Measurements from ENCODE around the gene MRPL21.

MRPL21 gene

DNA sequence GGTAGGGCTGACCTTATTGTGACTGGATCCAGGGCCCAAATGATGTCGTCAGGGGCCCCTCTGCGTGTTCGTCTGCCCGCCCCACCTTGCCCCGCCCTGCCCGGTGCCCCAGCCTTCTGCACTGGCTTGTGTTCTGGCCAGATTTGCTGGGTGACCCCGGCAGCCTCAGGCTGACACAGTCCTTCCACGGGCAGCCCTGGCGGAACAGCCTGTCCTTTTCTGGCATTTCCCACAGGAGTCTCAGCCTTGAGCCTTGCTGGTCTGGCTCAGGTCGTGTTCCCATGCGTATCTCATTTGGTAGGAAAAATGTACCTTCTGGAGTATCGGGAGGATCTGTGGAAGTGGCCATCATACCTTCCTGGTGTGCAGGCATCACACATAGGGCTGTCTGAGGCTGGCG, 31.0 kb upstream of the MRPL21 start:
- no peak for DNase-seq

GRCh38 chr11:68934321-68934645, 30.7 kb upstream of the MRPL21 start:
- no peak for DNase-seq

DNA sequence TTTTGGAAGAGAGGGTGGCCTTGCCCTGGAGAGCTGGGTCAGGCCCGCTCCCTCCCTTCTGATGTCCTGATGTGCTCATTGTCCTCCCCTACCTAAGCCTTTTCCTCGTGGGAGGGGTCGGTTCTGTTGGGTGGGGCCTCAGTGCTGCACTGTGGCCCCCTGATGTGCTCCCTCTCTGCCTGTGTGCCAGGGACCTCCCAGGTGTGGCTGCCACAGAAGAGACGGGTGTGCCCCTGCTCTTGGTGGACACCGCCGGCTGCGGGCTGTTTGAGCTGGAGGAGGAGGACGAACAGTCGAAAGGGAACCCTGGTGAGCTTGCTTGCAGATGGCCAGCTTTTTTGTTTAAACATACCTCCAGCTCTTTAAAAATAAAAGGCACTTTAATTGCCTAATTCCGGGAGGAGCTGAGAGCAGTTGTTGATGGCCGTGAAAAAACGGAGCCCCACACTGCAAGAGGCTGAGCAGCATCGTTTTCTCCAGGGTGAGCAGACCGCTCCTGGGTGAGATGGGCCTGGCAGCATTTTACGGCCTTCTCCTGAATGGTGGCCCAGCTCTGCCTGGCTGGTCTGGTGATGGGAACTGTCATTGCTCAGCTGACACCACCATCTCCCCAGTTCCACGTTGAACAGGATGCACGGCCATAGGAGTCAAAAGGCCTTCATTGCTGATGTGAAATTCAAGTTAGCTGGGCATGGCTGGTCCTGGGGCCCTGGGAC, 30.1 kb upstream of the MRPL21 start:
- no peak for DNase-seq

GRCh38 chr11:68932933-68933577, 29.4 kb upstream of the MRPL21 start:
- no peak for DNase-seq

- no peak for DNase-seq
Measured at GRCh38 chr11:68932358-68932757, 28.7 kb upstream of the MRPL21 start.

DNA sequence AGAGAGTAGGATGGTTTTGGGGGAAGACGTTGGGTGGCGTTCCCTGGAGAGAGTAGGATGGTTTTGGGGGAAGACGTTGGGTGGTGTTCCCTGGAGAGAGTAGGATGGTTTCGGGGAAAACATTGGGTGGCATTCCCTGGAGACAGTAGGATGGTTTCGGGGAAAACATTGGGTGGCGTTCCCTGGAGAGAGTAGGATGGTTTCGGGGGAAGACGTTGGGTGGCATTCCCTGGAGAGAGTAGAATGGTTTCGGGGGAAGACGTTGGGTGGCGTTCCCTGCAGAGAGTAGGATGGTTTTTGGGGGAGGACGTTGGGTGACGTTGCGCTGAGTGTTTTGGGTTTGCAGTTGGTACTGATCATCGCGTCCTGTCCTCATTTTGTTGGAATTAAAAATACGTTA, 28.3 kb upstream of the MRPL21 start:
- DNase-seq: no peak

GRCh38 chr11:68930991-68931855, 27.6 kb upstream of the MRPL21 start:
- no peak for DNase-seq

DNA sequence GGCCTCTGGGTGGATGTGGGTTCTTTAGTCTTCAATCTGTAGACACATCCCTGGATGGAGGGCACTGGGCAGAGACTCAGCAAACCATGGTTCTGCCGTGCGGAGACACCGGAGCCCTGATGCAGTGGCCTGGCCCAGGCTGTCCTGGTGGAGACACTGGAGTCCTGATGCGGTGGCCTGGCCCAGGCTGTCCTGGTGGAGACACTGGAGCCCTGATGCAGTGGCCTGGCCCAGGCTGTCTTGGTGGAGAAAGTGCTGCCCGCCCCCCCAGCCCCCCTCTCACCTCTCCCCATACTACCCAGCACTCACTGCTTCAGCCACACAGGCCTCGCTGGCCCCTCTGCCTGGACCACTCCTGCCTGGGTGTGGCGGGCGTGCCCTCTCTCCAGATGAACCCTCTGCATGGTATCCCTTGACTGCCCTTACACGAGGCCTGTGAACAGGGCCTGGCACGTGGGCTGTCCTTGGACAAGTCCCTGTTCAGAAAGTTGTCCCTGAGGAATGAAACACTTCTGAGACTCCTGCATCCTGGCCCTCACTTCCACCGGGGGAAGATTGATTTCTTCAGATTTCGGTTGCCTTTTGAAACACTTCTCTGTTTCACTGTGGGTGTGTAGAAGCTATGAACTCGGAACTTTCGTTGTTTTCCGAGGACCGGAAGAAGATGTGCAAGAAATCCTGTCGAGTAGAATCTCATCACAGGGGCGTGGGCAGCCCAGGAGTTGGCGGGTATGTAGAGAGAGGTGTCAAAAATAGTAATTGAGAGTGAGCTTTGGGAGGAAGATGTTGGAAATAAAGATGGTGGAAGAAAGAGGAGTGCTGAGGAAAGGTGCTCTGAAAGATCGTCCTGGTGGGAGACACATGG, 26.3 kb upstream of the MRPL21 start:
- DNase-seq: no peak

DNA sequence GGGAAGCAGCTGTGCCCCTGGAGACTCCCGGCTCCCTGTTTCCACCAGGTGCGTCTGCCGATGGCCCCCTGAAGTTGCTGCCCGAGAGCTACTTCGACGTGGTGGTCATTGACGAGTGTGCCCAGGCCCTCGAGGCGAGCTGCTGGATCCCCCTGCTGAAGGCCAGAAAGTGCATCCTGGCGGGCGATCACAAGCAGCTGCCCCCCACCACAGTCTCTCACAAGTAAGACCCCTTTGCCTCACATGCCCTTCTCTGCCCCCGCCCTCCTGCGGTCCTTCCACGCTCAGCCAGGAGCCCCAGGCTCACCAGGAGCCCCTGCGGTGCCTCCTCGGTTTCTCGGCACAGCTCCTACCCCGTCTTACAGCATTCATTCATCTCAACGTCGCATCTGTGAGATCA, 25.5 kb upstream of the MRPL21 start:
- DNase-seq: no peak

DNA sequence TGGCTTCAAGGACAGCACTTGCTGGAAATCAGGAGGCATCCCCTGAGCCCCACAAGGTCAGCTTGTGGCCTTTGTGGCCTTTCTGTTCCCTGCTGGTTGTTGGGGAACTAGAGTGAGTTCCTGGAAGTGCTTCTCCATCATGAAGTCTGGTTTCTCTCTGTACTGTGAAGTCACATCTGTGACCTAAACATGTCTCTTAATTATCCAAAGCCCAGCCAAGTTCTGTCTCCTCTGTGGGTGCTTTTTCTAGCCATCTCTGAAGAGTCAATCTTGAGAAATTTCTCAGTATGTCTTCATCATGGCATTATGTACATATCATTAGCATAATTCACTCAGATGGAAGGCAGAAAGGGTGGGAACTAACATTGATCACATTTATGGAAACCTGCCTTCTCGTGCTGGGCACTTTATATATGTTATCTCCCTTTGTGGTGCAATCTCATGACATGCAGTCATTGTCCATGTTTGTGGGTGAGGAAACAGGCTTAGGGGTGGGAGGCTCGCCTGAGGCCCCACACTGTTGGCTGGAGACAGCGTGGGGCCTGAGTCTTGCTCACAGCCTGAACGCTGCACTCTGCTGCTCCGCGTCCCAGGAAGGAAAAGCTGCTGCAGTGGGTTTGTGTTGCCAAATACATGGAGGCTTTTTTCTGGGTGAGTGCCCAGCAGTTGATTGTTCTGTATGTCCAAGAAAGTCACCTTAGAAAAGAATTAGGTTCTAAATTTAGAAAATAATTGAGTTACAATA, 24.7 kb upstream of the MRPL21 start:
- DNase-seq: no peak

DNA sequence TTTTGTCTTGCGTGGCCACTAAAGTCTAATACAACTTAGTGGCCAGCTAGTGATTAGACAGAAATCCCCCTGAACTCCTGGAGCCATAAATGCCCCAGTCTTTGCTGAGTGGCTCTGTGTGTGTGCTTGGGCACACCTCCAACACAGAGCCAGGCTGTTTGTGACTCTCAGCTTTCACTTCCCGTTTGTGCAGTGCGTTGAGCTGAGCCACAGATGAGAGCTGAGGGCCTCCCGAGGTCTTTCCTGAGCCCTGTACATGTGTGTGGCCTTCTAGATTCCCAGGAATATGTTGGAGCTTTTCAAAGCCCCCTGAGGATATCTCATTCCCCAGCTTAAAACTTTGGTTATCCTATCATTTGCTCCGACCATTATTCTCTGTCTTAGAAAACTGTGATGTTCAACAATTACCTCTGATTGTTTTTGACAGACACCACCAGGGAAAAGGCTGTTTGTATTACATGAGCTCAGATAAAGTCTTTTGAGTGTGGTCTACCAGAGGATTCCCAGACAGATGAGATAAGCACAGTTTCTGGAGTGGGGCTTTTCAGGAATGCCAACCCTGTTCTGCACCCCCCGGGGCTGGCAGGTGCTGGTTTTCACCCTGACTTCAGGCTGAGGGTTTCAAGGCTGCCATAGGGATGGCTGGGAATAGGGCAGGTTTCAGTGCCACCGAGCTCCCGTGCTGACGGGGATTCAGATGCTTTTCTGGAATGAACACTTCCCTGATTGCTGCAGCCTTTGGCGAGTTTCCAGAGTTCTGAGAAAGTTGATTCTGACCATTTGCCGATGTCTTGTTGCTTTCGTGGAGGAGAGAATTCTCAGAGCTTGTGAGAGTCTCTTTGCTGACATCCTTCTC, 23.9 kb upstream of the MRPL21 start:
- no peak for DNase-seq

- no peak for DNase-seq
Measured at GRCh38 chr11:68925611-68926010, 22.0 kb upstream of the MRPL21 start.

- DNase-seq: no peak
Measured at GRCh38 chr11:68924073-68924925, 20.7 kb upstream of the MRPL21 start.

DNA sequence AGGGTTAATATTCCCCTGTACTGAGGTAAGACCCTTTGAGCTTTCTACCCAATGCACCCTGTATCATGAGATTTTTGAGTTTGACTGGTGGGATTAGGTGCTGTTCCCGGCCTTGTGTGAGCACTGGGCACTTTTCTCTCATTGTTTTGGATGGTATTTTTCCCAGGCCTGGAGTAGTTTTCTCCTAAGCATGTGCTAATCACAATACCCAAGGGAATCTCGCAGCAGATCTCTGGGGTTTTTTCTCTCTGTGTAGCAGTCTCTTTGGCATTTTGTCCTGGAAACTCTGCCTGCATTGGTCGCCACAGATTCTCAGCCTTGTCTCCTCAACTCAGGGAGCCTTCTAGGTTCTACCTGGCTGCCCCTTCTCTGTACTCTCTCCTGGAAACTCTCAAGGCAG, 20.0 kb upstream of the MRPL21 start:
- DNase-seq: no peak

DNA sequence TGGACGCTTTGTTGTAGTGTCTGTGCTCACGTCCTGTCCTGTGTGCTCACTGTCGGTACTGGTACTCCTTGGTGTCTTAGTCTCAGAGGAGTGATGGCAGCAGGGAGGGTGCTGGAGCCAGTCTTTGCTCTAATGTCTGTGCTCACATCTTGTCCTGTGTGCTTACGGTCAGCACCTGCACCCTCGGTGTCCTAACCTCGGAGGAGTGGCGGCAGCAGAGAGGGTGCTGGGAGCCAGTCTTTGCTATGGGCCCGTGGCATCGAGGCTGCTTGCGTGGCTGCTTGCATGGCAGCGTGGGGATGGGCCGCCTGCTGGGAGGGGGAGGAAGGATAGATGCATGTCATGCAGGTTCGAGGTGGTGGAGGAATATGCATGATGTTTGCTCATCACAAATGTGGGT, 12.8 kb upstream of the MRPL21 start:
- DNase-seq: no peak

GRCh38 chr11:68914761-68915160, 11.1 kb upstream of the MRPL21 start:
- DNase-seq: no peak

DNA sequence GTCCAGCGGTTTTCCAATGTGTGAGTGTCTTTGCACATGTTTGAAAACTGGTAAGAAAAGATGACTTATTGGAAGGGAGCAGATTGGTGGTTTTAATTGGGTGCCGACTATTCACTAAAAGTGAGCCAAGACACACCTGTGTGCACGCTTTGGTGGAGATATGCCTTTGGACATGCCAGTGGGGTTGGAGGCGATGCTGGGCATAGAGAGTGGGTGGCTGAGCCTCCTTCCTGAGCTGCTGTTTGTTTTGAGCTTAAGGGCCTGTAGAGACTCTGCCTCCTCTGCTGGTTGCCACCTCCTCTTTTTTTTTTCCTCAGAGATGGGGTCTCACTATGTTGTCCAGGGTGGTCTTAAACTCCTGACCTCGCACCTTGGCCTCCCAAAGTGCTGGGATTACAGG, 9.6 kb upstream of the MRPL21 start:
- DNase-seq: no peak

DNA sequence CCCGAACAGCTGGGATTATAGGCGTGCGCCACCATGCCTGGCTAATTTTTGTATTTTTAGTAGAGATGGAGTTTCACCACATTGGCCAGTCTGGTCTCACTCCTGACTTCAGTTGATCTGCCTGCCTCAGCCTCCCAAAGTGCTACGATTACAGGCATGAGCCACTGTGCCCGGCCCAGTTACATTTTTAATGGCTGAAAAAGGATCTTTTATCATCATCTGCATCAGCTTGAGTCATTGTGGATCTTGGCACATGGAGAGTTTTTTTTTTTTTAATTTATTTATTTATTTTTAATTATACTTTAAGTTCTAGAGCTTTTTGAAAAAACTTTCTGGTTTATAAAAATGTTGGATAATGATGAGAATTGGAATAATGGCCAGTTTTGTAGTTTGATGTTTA, 8.6 kb upstream of the MRPL21 start:
- no peak for DNase-seq

- DNase-seq: no peak
Measured at GRCh38 chr11:68911731-68912130, 8.1 kb upstream of the MRPL21 start.

- DNase-seq: no peak
Measured at GRCh38 chr11:68910965-68911364, 7.3 kb upstream of the MRPL21 start.
